Measurements from ENCODE around the gene DCHS2.

The DCHS2 gene, protein sequence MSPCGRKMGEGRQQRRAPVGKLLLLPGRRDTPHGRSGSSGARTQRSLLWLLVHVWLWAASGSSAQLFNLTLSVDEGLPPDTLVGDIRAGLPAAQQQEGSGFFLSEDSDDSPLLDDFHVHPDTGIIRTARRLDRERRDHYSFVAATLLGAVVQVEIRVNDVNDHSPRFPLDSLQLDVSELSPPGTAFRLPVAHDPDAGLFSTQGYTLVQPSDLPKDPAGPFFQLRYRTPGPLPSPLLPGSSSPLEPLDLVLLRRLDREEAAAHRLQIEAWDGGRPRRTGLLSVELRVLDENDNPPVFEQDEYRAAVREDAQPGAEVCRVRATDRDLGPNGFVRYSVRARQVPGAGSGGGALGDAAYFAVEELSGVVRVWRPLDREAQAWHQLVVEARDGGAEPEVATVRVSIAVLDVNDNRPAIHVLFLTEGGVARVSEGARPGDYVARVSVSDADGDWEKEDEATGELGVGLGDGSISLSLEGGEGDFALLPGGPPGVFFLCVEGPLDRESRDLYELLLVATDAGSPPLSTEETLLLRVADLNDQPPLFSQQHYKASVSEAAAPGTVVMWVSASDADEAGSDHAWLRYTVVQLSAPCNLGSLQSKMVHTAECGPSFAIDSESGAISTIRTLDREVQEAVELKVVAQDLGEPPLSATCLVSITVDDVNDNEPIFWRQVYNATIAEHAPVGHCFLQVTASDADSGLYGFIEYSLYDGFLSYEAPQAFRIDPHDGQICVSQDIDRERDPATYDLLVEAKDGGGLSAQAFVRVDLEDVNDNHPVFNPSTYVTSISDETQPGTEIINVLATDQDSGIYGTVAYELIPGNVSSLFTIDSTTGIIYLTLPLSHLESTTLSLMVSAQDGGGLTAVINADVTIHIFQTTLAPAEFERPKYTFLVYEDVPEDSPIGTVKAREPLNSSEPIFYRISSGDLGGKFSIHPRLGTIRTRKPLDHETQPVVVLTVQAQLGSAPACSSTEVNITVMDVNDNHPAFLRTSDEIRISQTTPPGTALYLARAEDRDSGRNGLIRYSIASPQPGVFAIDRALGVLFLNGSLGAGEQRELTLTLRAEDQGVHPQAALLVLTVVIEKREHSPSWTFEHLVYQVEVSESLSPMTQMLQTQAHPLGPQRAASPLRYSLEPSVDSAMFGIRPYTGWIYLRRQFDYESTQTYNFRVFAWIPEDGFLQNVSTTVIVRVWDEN (N-terminal part only)

DNA sequence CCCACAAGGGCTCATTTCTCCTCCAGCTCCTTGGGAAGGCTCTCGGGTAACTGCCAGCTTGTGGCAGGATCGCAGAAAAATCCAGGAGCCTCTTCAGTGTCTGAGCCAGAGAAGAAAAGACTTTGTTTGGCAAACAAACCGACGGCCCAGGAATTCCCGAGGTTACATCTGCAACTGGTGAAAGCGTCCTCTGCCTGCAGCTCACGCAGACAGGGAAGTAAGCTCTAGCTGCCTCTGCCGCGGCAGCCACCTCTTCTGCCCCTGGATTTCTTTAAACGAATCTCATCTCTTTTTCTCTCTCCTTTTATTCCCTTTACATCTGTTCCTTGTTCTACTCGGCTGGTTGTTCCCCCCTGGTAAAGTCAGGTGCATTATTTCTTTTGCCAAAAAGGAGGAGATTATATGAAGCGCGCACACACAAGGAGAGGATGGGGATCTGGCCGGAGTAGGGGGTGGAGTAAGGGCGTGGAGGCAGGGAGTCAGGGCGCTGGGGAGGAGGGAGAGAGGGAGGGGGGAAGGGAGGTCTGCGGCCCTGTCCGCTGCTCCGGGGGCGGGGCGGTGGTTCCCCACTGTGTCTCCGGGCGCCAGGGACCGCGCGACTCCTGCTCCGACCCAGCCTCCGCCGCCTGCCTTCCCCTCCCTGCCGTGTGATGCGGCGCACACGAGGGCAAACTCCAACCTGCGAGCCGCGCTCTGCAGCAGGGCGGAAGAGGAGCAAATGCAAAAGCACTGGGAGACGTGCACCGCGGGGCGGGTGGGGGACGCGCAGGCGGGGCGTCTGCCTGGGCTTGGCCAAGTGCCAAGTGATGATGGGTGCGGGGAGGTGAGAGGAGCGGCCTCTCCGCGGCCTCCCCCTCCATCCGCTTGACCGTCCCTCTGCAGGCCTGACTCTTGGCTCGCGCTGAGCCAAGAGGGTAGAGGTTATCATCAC, at the start of gene DCHS2:
DCHS2 (minus strand) TSS at position 459 of the 931 bp plus-strand sequence; CDS start at position 15, 444 bp downstream.
- DNase-seq = peak; percentile 40

DNA sequence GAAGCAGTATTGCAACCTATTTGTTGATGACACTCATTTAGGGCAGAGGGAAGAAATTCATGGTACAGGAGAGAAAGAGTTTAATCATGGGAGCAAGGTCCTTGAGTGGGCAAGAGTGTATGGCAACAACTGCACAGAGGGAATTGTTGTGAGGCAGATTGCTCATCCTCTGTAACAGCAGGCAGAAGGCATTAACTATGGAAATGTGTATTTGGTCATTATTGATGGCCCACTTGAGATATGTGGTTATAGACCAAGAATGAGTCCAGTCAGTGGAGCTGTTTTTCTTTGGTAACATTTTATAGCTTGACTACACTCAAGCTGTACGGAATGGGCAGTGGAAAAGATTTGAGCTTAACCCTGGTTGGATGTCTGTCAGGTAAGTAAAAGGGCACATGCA, 42.7 kb upstream of the DCHS2 start:
- DNase-seq = no peak

DNA sequence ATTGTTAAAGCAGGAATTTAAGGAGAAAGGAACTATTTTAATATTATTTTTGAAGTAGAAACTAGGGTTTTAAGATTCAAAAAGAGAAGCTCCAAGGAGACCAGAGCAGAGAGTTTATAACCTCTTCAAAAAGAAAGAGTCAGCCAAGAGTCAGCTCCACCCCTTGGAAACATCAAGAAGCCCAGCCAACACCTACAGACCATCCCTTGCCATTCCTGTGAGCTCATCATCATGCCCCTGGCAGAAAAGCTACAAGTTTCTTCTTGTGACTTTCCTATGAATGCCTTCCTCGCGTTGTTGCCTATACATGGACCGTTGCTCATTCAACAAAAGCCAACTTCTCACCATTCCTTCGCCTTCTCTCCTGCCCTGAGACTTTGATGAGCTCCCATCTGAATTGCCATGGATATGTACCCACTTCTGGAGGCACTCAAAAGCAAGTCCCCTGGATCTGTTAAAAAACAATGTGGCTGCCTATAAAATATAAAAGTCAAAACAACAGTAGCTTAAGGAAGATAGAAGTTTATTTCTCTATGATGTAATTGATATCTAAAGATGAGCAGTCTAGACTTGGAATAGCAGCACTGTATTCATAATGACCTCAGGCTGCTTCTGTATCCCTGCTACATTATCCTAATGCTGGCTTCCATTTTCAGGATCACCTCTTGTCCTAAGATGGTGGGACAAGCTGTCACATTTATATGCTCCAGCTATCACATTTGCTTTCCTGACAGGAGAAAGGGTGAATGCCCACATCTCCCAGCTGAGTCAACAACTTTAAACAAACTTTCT, 38.3 kb upstream of the DCHS2 start:
- DNase-seq = no peak

DNA sequence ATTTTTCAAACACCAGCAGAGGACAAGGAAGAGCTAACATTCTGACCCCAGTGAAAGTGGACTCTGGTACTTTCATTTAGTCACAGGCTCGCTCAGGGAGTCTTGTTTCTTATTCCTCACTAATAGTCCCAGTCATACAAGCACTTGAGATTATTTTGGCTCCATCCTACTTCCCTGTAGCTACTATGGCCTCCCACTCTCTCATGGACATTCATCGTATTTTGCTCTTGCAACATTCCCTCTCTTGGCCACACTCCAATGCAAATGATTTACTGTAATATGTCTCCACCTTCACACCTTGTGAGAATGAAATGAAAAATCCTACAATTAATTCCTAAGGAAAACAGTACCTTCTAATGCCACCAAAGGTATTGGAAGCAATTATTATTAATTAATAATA, 37.3 kb upstream of the DCHS2 start:
- DNase-seq = no peak

DNA sequence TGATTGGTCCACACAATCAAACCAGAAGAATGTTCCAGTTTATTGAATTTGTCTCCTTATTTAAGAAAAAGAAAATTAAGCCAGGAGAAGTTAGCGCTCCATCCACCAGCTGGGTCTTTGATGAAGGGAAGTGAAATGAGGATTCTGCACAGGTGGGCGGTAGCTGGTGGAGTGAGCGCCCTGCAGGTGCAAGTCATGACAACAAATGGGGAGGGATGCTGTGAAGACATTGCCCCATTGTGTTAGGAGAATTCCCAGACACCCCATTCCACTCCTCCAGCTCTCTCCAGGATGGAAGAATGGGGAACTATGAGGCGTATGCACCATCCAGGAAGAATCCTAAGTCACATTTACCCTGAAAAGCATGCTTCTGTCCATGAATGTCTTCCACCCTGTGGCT, 35.7 kb upstream of the DCHS2 start:
- DNase-seq = no peak

DNA sequence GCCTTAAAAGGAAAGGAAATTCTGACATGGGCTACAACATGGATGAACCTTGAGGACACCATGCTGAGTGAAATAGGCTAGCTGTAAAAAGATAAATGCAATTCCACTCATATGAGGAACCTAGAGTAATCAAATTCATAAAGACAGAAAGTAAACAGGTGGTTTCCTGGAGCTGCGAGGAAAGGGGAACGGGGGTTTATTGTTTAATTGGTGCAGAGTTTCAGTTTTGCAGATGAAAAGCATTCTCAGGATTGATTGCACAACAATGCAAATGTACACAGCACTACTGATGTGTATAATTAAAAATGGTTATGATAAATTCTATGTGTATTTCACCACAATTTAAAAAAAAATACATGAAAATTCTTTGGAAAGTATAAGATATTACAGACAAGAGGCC, 34.6 kb upstream of the DCHS2 start:
- no peak for DNase-seq

DNA sequence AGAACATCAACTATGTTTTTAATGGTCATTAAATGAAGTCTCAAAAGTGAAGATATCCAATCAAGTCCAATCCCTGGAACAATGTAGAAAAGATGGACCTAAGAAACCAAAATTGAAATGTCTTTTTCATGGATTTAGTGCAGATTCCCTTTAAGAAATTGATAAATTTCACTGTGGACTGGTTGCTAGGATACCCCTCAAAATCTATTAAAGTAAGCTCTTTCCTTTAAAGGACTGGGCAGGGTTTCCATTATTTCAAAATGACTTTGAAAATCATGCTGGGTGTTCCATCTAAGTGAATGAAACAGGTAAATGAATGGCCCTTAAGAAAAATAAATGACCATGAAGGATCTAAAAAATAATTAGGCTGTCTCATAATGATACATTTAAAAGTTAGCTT, 30.0 kb upstream of the DCHS2 start:
- no peak for DNase-seq

DNA sequence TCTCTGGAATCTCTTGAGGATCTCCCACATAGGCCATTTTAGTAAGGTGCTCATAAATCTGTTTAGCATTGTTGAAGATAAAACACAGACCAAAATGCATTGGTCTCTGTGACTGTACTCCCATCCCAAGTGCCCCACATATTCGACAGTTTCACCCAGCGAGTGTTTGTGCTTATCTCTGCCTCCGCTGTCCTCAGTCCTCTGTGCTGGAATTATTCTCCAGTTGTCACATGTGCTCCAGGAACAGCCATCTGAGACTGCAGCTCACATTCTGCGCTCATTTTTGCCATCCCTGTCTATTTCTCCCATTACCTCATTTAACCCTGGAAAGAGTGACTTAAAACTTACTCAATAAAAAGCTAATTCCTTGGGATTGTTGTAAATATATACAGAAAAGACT, 27.6 kb upstream of the DCHS2 start:
- no peak for DNase-seq

DNA sequence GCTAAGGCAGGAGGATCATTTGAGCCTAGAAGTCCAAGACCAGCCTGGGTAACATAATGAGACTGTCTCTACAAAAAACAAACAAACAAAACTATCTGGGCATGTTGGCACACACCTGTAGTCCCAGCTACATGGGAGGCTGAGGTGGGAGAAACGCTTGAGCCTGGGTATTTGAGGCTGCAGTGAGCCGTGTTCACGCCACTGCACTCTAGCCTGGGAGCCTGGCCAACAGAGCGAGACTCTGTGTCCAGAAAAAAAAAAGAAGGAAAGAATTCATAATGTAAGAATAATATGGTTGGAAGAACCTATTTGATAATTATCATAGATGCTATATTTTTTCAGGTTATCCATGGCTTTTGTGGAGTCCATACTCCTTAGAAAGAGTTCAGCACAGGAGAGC, 26.0 kb upstream of the DCHS2 start:
- no peak for DNase-seq

DNA sequence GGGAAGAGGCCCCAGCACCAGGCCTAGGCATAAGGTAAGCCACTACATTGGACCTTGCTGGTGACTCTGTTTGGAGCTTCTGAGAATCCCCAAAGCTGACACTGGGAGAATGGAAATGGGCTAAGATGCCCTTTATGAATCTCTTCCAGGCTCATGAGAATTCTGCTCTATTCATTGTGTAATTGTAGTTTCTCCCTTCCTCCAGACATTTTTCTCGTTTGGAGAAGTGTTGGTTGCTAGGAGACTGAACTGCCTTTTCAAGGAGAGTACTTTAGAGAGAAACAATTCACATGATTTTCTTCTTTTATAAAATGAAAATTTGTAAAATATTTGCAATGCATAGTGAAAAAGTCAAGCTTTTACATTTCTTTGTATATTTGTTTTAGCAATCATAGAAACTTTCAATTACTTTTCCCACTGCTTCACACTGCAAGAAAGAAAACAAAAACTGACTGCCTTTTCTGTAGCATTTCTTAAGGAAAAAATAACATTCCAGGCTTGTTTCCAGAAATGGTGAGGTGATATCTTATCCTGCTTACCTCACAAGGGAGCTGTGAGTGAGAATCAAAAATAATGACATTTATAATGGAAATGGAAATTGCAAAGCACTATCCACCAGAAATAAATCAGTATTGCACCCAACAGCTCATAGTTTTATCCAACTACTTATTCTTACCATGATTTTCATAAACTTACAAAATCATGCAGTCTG, 24.9 kb upstream of the DCHS2 start:
- DNase-seq = no peak

DNA sequence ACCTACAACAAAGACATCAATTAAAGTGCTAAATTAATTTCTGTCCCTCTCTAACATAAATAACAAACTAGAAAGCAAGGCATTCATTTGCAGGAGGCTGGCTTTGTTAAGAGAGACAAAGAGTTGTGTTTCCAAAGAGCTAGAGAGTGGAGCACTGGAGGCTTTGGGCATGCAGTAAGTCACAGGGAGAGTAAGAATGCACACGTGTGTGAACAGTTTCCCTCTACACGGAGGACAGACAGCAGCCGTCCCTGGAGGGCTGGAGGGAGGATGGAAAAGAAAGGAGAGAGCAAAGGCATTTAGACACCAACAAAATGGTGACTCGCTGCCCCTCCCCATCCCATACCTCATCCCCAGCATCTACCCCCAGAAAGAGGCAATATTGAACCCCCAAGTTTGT, 20.4 kb upstream of the DCHS2 start:
- no peak for DNase-seq

DNA sequence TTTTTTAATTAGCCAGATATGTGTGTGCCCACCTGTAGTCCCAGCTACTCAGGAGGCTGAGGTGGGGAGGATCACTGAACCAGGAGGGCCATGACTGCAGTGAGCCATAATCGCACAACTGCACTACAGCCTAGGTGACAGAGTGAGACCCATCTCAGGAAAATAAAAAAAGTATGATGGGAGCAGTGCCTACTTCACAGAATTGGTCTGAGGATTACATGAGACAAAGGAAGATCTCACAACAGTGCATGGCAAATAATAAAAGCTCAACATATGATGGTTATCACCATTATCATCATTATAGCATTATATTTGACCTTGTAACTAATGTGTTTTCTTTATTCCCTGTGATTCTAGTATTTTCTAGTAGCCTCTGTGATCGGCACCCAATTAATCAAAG, 19.9 kb upstream of the DCHS2 start:
- no peak for DNase-seq

DNA sequence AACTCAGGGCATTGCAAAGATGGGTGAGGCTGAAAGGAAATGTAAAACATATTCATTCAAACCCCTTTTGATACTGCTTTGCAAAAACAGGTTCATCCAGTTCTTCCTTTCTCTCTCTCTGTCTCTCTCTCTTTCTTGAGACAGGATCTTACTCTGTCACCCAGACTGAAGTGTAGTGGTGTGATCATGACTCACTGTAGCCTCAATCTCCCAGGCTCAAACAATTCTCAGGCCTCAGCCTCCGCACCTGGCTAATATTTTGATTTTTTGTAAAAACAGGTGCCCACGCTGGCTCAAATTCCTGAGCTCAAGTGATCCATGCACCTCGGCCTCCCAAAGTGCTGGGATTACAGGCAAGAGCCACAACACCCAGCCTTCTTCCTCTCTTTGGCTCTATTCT, 15.6 kb upstream of the DCHS2 start:
- no peak for DNase-seq

DNA sequence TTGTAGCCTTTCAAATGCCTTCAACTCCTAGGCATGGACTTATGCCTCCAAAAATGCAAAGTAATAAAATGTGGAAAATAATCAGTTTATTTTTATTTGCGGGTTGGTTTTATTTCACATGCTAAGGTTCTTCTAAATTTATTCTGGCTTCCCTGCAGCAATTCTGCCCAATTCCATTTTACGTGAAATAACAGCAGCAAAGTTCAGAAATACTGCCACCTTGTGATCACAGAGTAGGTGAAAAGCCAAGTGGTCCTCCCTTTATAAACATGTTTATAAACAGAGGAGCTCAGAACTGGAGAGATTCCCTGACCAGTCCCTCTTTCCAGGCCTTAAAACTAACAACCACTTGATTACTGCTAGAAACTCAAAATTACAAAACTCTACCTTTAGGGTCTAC, 14.7 kb upstream of the DCHS2 start:
- DNase-seq = no peak

DNA sequence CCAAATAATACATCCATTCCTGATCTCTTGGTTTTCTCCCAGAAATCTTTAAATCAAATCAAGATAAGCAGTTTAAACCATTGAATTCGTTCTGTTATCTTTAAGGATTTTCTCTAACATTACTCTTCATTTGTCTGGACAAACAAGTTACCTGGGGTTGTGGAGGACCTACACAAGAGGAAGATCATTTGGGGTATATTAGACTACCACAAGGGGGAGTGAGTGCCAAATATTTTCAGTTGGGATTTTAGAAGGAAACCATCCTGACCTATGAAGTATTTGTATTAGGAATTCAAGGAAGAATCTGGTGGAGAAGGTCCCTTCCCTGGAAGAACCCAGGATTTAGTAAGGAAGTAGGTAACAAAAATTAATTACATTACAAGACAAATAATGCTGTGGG, 12.0 kb upstream of the DCHS2 start:
- DNase-seq = no peak

DNA sequence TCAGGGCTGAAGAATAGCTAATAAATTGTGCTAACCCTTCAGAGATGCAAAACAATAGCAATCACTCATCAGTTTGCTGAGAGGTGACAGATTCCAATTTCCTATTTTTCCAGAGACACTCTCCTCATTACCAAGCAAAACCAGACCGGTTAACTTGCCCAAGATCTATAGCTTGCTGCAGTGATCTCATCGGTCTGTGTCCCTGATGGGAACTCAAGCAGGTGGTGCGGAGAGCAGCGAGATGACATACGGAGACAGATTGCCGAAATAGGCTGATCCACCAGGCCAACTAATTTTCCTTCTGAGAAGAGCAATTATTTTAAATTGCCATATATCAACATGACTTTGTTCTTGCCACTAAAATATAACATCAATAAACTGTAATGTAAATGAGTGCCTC, 10.5 kb upstream of the DCHS2 start:
- DNase-seq = no peak

DNA sequence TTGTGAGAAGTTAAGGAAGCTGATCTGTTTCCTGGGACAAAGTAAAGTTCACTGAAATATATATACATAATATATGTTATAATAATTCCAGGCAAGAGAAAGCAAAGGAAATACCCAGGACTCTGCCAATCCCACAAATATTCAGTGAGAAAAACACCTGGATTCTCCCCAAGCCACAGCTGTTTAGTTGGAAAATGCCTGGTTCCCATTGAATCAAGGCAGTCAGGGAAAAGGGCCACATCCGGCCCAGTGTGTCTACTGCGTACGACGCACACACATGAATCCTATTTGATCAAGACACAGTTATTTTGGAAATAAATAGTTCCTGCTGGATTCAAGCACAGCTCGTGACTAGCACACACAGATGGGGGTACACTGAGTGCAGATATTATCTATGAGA, 6.3 kb upstream of the DCHS2 start:
- DNase-seq = no peak

DNA sequence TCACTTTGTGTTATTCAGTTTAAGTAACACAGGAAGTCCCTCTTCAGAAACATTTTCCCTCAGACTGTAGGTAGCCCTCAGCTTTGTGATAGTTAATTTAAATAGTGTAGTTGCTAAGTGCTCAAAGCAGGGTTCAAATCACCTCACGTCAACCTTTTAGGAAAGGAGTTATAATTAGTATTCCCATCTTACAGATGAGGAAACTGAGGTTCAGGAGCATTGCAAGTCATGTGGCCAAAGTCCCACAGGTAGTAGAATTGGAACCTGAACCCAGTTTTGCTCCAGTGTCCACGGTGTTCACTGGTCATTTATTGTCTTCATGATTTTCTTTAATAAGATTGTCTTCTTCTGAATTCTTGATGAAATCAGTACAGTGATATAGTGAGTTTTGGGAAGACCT, 4.3 kb upstream of the DCHS2 start:
- no peak for DNase-seq

DNA sequence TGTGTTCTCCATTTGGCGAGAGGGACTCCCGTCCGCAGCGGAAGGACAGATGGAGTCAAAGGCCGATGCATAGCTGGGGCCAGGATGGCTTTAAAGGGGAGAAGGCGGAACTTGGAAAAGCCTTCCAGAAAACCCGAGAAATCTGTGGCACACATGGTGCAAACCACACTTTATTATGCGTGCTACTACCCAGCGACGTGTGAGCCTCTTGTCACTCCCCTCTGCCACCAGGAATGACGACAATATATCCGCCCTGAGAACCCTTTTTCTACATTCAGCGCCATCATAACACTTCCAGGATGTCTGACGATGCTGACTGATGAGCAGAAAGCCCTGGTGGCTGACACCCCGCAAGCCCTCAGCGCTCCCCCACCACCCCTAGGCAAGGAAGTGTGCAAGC, 689 bp upstream of the DCHS2 start:
- no peak for DNase-seq

DNA sequence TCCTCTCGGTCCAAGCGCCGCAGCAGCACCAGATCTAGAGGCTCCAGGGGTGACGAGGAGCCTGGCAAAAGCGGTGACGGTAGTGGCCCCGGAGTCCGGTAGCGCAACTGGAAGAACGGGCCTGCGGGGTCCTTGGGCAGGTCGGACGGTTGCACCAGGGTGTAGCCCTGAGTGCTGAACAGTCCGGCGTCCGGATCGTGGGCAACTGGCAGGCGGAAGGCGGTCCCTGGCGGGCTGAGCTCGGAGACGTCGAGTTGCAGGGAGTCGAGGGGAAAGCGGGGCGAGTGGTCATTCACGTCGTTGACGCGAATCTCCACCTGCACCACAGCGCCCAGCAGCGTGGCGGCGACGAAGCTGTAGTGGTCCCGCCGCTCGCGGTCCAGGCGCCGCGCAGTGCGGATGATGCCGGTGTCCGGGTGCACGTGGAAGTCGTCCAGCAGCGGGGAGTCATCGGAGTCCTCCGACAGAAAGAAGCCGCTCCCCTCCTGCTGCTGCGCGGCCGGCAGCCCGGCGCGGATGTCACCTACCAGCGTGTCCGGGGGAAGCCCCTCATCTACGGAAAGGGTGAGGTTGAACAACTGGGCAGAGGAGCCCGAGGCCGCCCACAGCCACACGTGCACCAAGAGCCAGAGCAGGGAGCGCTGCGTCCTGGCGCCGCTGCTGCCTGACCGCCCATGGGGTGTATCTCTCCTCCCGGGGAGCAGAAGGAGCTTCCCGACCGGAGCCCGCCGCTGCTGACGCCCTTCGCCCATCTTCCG, 837 bp downstream of the DCHS2 start:
- no peak for DNase-seq
